SU-DHL-6 (cell line): ENCODE results near the gene ACER3.

ENCODE experiments used
- H2AFZ ChIP-seq: fragments of 200-600 bp; sonication (generic); 2 replicates; pipeline ENCODE4 v1.6.1; 2014; ENCODE audit warnings: low read depth, mild to moderate bottlenecking, moderate library complexity, mixed read lengths, antibody characterized with exemption, low read length; ENCODE audit not compliant: severe bottlenecking
- H3F3A ChIP-seq: fragments of 200-600 bp; shearing (Covaris generic); 2 replicates; pipeline ENCODE4 v1.6.0; 2016; ENCODE audit warnings: antibody characterized with exemption, mild to moderate bottlenecking; ENCODE audit not compliant: insufficient read depth
- H3K27ac ChIP-seq: fragments of 200-600 bp; sonication (generic); 2 replicates; pipeline ENCODE4 v1.5.1; 2016; ENCODE audit warnings: low read depth, mild to moderate bottlenecking, low read length, moderate library complexity, mixed read lengths
- H3K27me3 ChIP-seq: fragments of 200-600 bp; sonication (generic), shearing (Covaris generic); 2 replicates; pipeline ENCODE4 v1.6.0; 2014; ENCODE audit warnings: mild to moderate bottlenecking, low read length
- H3K36me3 ChIP-seq: fragments of 200-600 bp; sonication (generic); 2 replicates; pipeline ENCODE4 v1.6.1; 2014; ENCODE audit warnings: mild to moderate bottlenecking, low read length, mixed read lengths
- H3K4me2 ChIP-seq: fragments of 300-600, 200-600 bp; shearing (Covaris generic), sonication (generic); 2 replicates; pipeline ENCODE4 v1.6.0; 2014; ENCODE audit warnings: low read length, low read depth, mild to moderate bottlenecking; ENCODE audit not compliant: poor library complexity, severe bottlenecking
- H3K4me3 ChIP-seq: fragments of 200-600 bp; sonication (generic); 2 replicates; pipeline ENCODE4 v1.5.1; 2014; ENCODE audit warnings: antibody characterized with exemption, low read length, mild to moderate bottlenecking, mixed read lengths; ENCODE audit not compliant: insufficient read depth, poor library complexity, severe bottlenecking
- H3K79me2 ChIP-seq: fragments of 200-600 bp; sonication (generic); 2 replicates; pipeline ENCODE4 v1.6.1; 2014; ENCODE audit warnings: mild to moderate bottlenecking, low read length, moderate library complexity; ENCODE audit not compliant: insufficient read depth
- H3K9ac ChIP-seq: fragments of 200-600 bp; sonication (generic); 2 replicates; pipeline ENCODE4 v1.7.0; 2014; ENCODE audit warnings: mild to moderate bottlenecking, low read length
- H3K9me2 ChIP-seq: fragments of 200-600 bp; sonication (generic); replicated peaks from 2 replicates; pipeline ENCODE4 v1.6.1; 2014; ENCODE audit warnings: low read length; ENCODE audit not compliant: insufficient read depth
- H3K9me3 ChIP-seq: fragments of 200-600 bp; sonication (generic); 2 replicates; pipeline ENCODE4 v1.6.1; 2014; ENCODE audit warnings: low read length, mixed read lengths; ENCODE audit not compliant: insufficient read depth
- H4K20me1 ChIP-seq: fragments of 200-600 bp; sonication (generic); 2 replicates; pipeline ENCODE4 v1.6.1; 2014; ENCODE audit warnings: low read depth, mild to moderate bottlenecking, antibody characterized with exemption, low read length, moderate library complexity, mixed read lengths
- EZH2phosphoT487 ChIP-seq: fragments of 200-600 bp; sonication (generic), shearing (Covaris generic); conservative IDR thresholded peaks from 2 replicates; pipeline ENCODE4 v1.6.1; 2018; ENCODE audit warnings: mild to moderate bottlenecking, antibody characterized with exemption, low read length, moderate library complexity, mixed read lengths
- TF ChIP-seq, protein P1 (sequence below): fragments of 200-600 bp; sonication (generic); IDR thresholded peaks from one replicate; pipeline ENCODE4 v1.5.1; 2017; ENCODE audit warnings: antibody characterized with exemption, mild to moderate bottlenecking, low read length, moderate library complexity; ENCODE audit not compliant: insufficient read depth, poor library complexity, severe bottlenecking

ACER3 gene

DNA sequence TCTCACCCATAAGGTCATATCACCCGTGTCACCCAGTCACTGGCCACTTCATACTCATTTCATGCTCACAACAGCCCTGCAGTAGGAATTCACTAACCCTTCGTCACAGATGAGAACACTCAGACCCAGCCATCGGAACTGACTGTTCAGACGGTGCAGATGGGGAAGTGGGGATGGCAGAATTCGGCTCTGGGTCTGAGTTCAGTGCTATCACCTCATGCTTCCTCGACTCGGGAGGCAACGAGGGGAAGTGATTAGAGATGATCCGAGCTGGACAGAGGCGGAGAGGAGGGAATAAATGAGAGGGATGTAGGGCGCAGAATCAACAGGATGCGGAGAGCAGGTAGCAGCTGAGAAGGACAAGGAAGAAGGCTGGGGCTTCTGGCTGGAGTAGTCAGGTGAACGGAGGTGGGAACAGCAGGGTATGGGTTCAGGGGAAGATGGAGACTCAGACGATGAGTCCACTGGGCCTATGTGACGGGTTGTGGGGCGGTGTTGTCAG is 178.2 kb downstream of the ACER3 start:
- H4K20me1 ChIP-seq, result no peaks in the 10 kb centered on the region
- H3K36me3 ChIP-seq, result no peaks in the 10 kb centered on the region
- H3K9me2 ChIP-seq, result no peaks in the 10 kb centered on the region
- no peak overlapping the region for H3K27ac ChIP-seq
- no peaks in the 10 kb centered on the region for H3K27me3 ChIP-seq
- H2AFZ ChIP-seq, result no peak overlapping the region
- no peak overlapping the region for H3K4me2 ChIP-seq
- no peaks in the 10 kb centered on the region for H3F3A ChIP-seq
- TF ChIP-seq, protein P1, sequence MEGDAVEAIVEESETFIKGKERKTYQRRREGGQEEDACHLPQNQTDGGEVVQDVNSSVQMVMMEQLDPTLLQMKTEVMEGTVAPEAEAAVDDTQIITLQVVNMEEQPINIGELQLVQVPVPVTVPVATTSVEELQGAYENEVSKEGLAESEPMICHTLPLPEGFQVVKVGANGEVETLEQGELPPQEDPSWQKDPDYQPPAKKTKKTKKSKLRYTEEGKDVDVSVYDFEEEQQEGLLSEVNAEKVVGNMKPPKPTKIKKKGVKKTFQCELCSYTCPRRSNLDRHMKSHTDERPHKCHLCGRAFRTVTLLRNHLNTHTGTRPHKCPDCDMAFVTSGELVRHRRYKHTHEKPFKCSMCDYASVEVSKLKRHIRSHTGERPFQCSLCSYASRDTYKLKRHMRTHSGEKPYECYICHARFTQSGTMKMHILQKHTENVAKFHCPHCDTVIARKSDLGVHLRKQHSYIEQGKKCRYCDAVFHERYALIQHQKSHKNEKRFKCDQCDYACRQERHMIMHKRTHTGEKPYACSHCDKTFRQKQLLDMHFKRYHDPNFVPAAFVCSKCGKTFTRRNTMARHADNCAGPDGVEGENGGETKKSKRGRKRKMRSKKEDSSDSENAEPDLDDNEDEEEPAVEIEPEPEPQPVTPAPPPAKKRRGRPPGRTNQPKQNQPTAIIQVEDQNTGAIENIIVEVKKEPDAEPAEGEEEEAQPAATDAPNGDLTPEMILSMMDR, result no peak
- no peaks in the 10 kb centered on the region for H3K9me3 ChIP-seq
- H3K9ac ChIP-seq, result no peak overlapping the region
- H3K4me3 ChIP-seq, result no peak overlapping the region
- H3K79me2 ChIP-seq, result no peaks in the 10 kb centered on the region

DNA sequence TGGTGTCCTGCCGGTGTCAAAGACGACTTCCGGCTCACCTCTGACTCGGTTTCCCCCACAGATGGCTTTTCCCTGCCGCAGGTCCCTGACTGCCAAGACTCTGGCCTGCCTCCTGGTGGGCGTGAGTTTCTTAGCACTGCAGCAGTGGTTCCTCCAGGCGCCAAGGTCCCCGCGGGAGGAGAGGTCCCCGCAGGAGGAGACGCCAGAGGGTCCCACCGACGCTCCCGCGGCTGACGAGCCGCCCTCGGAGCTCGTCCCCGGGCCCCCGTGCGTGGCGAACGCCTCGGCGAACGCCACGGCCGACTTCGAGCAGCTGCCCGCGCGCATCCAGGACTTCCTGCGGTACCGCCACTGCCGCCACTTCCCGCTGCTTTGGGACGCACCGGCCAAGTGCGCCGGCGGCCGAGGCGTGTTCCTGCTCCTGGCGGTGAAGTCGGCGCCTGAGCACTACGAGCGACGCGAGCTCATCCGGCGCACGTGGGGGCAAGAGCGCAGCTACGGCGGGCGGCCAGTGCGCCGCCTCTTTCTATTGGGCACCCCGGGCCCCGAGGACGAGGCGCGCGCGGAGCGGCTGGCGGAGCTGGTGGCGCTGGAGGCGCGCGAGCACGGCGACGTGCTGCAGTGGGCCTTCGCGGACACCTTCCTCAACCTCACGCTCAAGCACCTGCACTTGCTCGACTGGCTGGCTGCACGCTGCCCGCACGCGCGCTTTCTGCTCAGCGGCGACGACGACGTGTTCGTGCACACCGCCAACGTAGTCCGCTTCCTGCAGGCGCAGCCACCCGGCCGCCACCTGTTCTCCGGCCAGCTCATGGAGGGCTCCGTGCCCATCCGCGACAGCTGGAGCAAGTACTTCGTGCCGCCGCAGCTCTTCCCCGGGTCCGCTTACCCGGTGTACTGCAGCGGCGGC is 179.0 kb downstream of the ACER3 start:
- H3K9me2 ChIP-seq, result no peaks in the 10 kb centered on the region
- H3K79me2 ChIP-seq, result no peaks in the 10 kb centered on the region
- H3F3A ChIP-seq, result no peaks in the 10 kb centered on the region
- no peaks in the 10 kb centered on the region for H3K27me3 ChIP-seq
- no peak overlapping the region for H3K9ac ChIP-seq
- H3K4me2 ChIP-seq, result no peak overlapping the region
- H3K27ac ChIP-seq, result no peak overlapping the region
- no peaks in the 10 kb centered on the region for H3K9me3 ChIP-seq
- no peak overlapping the region for H3K4me3 ChIP-seq
- no peaks in the 10 kb centered on the region for H3K36me3 ChIP-seq
- TF ChIP-seq EZH2phosphoT487, result no peak
- H4K20me1 ChIP-seq, result no peaks in the 10 kb centered on the region
- no peak overlapping the region for H2AFZ ChIP-seq

DNA sequence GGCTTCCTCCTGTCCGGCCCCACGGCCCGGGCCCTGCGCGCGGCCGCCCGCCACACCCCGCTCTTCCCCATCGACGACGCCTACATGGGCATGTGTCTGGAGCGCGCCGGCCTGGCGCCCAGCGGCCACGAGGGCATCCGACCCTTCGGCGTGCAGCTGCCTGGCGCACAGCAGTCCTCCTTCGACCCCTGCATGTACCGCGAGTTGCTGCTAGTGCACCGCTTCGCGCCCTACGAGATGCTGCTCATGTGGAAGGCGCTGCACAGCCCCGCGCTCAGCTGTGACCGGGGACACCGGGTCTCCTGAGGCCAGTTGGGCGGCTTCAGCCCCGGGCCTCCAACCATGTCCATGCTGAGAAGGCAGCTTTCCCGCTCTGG is 179.7 kb downstream of the ACER3 start:
- TF ChIP-seq, protein P1, result no peak

DNA sequence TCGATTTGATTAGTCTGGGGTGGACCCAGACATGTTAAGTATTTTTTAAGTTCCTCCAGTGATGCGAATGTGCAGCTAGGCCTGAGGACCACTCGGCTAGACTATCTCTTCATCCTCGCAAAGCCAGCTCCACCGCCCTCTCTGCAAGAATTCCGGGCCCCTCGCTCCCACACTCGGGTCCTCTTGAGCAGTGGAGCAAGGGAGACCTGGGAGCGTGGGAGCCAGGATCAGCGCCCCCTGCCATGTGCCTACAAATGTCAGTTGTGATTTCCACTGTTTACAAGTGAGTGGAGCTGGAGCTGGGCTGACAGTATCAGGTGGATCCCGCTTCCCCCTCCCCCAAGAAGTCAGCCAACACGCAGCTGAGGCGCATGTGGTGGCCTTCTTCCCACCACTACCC is 180.2 kb downstream of the ACER3 start:
- Histone ChIP-seq H3K4me3 (no peak overlapping the region), H3K9me2 (no peaks in the 10 kb centered on the region), H2AFZ (no peak overlapping the region), H3K4me2 (no peak overlapping the region), H3K27me3 (no peaks in the 10 kb centered on the region), H3F3A (no peaks in the 10 kb centered on the region), H3K9me3 (no peaks in the 10 kb centered on the region), H3K9ac (no peak overlapping the region), H3K79me2 (no peaks in the 10 kb centered on the region), H4K20me1 (no peaks in the 10 kb centered on the region), H3K27ac (no peak overlapping the region), H3K36me3 (no peaks in the 10 kb centered on the region)
- TF ChIP-seq, protein P1, result no peak
- TF ChIP-seq EZH2phosphoT487, result no peak

More for the DNA sequence above, 179.7 kb downstream of the ACER3 start:
- H3K27me3 ChIP-seq, result no peaks in the 10 kb centered on the region
- no peaks in the 10 kb centered on the region for H3K9me2 ChIP-seq
- H3K36me3 ChIP-seq, result no peaks in the 10 kb centered on the region
- no peaks in the 10 kb centered on the region for H3F3A ChIP-seq
- H3K4me2 ChIP-seq, result no peak overlapping the region
- H3K9me3 ChIP-seq, result no peaks in the 10 kb centered on the region
- no peaks in the 10 kb centered on the region for H4K20me1 ChIP-seq
- H3K79me2 ChIP-seq, result no peaks in the 10 kb centered on the region
- no peak overlapping the region for H3K9ac ChIP-seq
- no peak overlapping the region for H3K4me3 ChIP-seq
- no peak overlapping the region for H2AFZ ChIP-seq
- no peak overlapping the region for H3K27ac ChIP-seq
